DOHH2 (cell line): ENCODE data around the gene FAM136A.

Experiments used
- EZH2phosphoT487 ChIP-seq: fragments of 200-600 bp; sonication (generic); IDR thresholded peaks from 2 replicates; pipeline ENCODE4 v1.6.1; 2017; ENCODE audit warnings: borderline replicate concordance, mild to moderate bottlenecking, antibody characterized with exemption, low read length, moderate library complexity, mixed read lengths
- TF ChIP-seq, protein P1 (sequence below): fragments of 200-600 bp; sonication (generic); IDR thresholded peaks from one replicate; pipeline ENCODE4 v1.5.1; 2014; ENCODE audit warnings: antibody characterized with exemption, mild to moderate bottlenecking, low read depth, low read length; ENCODE audit not compliant: poor library complexity, severe bottlenecking

DNA sequence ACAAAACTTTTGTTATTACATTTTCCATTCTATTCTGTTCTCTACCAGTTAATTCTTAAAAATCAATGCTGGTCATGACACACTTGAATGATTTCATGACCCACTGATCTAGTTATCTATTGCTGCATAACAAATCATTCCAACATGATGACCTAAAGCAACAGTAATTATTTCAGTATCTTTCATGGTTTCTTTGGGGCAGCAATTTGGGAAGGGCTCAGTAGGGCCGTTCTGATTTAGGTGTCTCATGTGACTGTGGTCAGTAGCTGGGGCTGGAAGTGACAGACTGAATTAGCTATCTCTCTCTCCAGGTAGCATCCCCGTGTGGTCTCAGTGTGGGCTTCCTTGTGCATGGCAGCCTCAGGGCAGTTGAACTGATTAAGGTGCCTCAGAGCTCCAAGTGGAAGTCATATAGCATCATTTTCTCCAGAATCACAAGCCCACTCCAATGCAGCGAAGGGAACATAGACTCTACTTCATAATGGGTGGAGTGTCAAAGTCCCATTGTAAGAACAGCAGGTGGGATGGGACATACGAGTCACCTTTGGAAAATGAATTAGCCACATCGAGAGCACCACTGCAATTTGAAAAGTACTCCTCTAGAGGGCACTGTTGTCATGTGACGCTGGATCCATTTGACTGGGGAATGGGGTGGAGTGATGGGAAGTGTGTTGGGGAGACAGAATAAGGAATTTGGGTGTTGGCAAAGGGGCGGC is 39.1 kb upstream of the FAM136A start:
- TF ChIP-seq, protein P1, sequence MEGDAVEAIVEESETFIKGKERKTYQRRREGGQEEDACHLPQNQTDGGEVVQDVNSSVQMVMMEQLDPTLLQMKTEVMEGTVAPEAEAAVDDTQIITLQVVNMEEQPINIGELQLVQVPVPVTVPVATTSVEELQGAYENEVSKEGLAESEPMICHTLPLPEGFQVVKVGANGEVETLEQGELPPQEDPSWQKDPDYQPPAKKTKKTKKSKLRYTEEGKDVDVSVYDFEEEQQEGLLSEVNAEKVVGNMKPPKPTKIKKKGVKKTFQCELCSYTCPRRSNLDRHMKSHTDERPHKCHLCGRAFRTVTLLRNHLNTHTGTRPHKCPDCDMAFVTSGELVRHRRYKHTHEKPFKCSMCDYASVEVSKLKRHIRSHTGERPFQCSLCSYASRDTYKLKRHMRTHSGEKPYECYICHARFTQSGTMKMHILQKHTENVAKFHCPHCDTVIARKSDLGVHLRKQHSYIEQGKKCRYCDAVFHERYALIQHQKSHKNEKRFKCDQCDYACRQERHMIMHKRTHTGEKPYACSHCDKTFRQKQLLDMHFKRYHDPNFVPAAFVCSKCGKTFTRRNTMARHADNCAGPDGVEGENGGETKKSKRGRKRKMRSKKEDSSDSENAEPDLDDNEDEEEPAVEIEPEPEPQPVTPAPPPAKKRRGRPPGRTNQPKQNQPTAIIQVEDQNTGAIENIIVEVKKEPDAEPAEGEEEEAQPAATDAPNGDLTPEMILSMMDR: peak; percentile 82
- no peak for TF ChIP-seq EZH2phosphoT487
